T-helper 2 cell (primary cell): ENCODE results near the gene DDX42.

Experiments used
- DNase-seq, 5 experiments: peaks; one replicate each; pipeline versions ENCODE4 v3.0.0 to v3.0.0-alpha.2; 2012 to 2022

The DDX42 gene

GRCh38 chr17:63822537-63822936, 48.6 kb downstream of the DDX42 start:
- DNase-seq, result no peak

- peak in 1 of 5 experiments; percentile 37 for DNase-seq
These were observed 49.8 kb downstream of the DDX42 start for GRCh38 chr17:63823659-63824331.

GRCh38 chr17:63824362-63824761, 50.4 kb downstream of the DDX42 start:
- DNase-seq, result no peak

GRCh38 chr17:63826468-63827001, 52.6 kb downstream of the DDX42 start:
- no peak for DNase-seq

GRCh38 chr17:63827002-63827800, 53.2 kb downstream of the DDX42 start, which contains the start of the genes FTSJ3 and PSMC5:
Gene FTSJ3 (minus strand): TSS chr17:63827663. CDS start chr17:63826902, 761 bp downstream.
Gene PSMC5 (plus strand): TSS chr17:63827431. CDS start chr17:63827491, 60 bp downstream.
- peak; percentile 82 to 97 (median 95) for DNase-seq

GRCh38 chr17:63827801-63828221, 53.8 kb downstream of the DDX42 start:
- DNase-seq, result no peak

GRCh38 chr17:63828936-63829335, 55.0 kb downstream of the DDX42 start:
- no peak for DNase-seq

- DNase-seq, result no peak
These were observed 56.3 kb downstream of the DDX42 start for GRCh38 chr17:63830278-63830677.

- no peak for DNase-seq
These were observed 57.0 kb downstream of the DDX42 start for GRCh38 chr17:63830904-63831491.

GRCh38 chr17:63831505-63831904, 57.5 kb downstream of the DDX42 start:
- DNase-seq, result peak in 1 of 5 experiments; percentile 61

GRCh38 chr17:63832014-63832413, 58.0 kb downstream of the DDX42 start:
- DNase-seq, result no peak

- DNase-seq, result no peak
These were observed 58.5 kb downstream of the DDX42 start for GRCh38 chr17:63832455-63832854.

GRCh38 chr17:63833026-63833740, 59.2 kb downstream of the DDX42 start:
- no peak for DNase-seq

- no peak for DNase-seq
These were observed 59.9 kb downstream of the DDX42 start for GRCh38 chr17:63833741-63834373.

- DNase-seq, result peak in 4 of 5 experiments; percentile 31 to 77 (median 50)
These were observed 60.6 kb downstream of the DDX42 start for GRCh38 chr17:63834431-63835166.

GRCh38 chr17:63835167-63835720, 61.3 kb downstream of the DDX42 start:
- DNase-seq, result no peak

GRCh38 chr17:63836811-63837210, 62.8 kb downstream of the DDX42 start:
- no peak for DNase-seq

GRCh38 chr17:63837480-63837879, 63.5 kb downstream of the DDX42 start:
- DNase-seq, result no peak

GRCh38 chr17:63837962-63838600, 64.1 kb downstream of the DDX42 start:
- no peak for DNase-seq

GRCh38 chr17:63838631-63839171, 64.7 kb downstream of the DDX42 start:
- no peak for DNase-seq
